Mononuclear cell (primary cell): ENCODE measurements around the gene MINK1. TPM values are rescaled to one million over a fixed set of nuclear protein-coding genes. Genes with fewer than 3 reads are reported as not detected.
"Not testable (repeated sequence)": the region's sequence is repeated elsewhere in the genome, so short reads cannot be mapped to it uniquely, and the experiment has no call there.

Source experiments
- H3K27me3 ChIP-seq: 2 replicates; pipeline ENCODE4 v1.6.0; 2011; ENCODE audit warnings: low read length, control low read depth; ENCODE audit not compliant: insufficient read depth
- H3K4me1 ChIP-seq: 2 replicates; pipeline ENCODE4 v1.5.1; 2011; ENCODE audit warnings: mild to moderate bottlenecking, low read length, control low read depth; ENCODE audit not compliant: insufficient read depth
- H3K4me3 ChIP-seq: 2 replicates; pipeline ENCODE4 v1.5.1; 2011; ENCODE audit warnings: mild to moderate bottlenecking, low read length, moderate library complexity
- H3K9me3 ChIP-seq: 2 replicates; pipeline ENCODE4 v1.5.1; 2011; ENCODE audit warnings: low read depth, mild to moderate bottlenecking, control low read depth, low read length
- total RNA-seq: library from RNA; depleted of rRNA; stranded (reverse); fragments of >200 nt; gene quantifications from one replicate; pipeline ENCODE4 v1.2.3, GENCODE V29; 2012

MINK1 gene
- total RNA-seq, 1 donor = 68.8 TPM

DNA sequence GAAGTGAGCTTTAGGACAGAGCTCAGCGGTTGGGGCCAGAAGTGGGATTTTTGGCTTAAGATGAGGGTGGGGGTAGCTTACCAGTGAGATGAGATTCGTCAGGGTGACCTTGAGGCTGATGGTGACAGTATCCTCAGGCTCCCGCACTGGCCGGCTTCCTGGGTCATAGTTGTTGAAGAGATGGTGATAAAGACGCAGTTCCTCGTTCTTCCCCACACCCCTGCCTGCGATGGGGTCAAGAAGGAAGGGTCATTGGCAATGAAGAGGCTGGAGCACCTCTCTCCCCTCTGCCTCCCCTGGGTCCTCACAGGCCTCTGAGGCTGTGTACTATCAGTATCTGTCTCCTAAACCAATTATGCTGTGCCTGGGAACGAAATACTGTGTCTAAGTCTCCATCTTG is 69.4 kb downstream of the MINK1 start:
- Histone ChIP-seq H3K4me3 (no peak overlapping the region), H3K4me1 (peaks cover 53% of the 10 kb centered on the region), H3K27me3 (peaks cover 7% of the 10 kb centered on the region)

DNA sequence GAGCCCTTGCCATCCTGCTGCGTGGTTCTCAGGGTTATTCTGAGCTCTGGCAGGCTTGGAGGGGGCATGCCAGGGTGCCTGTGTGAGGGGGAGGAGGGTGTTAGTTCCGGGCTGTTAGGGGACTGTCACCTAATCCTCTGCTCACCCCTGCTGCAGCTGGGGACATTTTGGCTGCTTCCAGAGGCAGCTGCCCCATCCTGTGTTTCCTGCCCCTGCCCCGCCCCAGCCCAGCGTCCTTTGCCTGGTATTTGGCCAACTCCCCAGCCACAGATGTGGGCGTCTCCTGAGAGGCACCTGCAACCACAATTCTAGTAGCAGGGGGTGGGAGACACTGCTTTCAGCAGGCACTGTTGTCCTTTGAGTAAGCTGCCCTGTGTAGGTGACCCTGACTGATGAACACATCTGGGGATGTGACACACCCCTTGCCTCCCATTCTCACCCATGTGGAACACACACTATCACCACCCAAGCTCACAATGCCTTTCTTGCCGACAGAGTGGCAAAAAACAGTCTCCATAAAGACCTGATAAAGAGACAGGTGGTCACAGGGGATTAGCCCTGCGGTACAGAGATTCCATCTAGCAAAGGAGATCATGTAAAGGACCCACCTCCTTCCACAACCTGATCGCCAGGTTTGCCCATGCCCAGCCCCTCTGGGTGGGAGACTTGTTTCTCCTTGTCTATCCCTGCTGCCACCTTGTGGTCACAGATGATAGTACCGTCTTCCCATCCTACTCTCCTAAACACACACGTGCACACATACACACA is 70.1 kb downstream of the MINK1 start, which contains the start of gene CHRNE:
CHRNE (minus strand) TSS at position 48 of the 768 bp plus-strand sequence; CDS start at position 13, 35 bp downstream.
- H3K9me3 ChIP-seq = no peaks in the 10 kb centered on the region
- H3K4me1 ChIP-seq = peaks cover 53% of the 10 kb centered on the region
- H3K4me3 ChIP-seq = no peak within 1 kb of the TSS
- H3K27me3 ChIP-seq = peaks cover 7% of the 10 kb centered on the region

More for the DNA sequence above, 69.4 kb downstream of the MINK1 start:
- H3K9me3 ChIP-seq = no peaks in the 10 kb centered on the region

DNA sequence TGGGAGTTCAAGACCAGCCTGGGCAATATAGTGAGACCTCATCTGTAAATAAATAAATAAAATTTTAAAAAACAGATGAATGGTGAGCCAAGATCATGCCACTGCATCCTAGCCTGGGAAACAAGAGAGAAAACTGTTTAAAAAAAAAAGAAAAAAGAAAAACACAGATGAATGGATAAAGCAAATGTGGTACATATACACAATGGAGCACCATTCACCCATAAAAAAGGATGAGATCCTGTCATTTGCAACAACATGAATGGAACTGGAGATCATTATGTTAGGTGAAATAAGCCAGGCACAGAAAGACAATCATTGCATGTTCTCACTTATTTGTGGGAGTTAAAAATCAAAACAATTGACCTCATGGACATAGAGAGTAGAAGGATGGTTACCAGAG is 73.5 kb downstream of the MINK1 start:
- peaks cover 33% of the 10 kb centered on the region for H3K4me1 ChIP-seq
- H3K9me3 ChIP-seq, H3K4me3 ChIP-seq, H3K27me3 ChIP-seq: not testable (repeated sequence)

DNA sequence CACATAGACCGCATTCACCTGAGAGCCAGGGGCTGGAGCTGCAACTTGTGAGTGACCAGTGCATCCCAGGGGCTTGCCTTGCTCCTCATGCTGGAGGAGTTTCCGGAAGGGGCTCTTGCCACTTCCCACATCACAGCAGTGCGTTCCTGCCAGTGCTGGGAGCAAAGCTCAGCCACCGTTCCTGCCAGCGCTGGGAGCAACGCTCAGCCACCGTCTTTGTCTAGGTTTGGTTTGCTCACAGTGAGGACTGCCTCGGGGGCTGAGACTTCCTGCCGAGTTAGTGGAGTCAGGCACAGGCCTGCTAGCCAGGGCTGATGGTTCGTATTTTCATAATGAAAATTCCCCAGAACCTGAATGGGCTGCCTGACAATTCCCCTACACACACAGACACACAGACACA is 75.2 kb downstream of the MINK1 start:
- Histone ChIP-seq H3K4me3 (no peak overlapping the region), H3K9me3 (no peaks in the 10 kb centered on the region), H3K27me3 (no peaks in the 10 kb centered on the region), H3K4me1 (peaks cover 16% of the 10 kb centered on the region)

DNA sequence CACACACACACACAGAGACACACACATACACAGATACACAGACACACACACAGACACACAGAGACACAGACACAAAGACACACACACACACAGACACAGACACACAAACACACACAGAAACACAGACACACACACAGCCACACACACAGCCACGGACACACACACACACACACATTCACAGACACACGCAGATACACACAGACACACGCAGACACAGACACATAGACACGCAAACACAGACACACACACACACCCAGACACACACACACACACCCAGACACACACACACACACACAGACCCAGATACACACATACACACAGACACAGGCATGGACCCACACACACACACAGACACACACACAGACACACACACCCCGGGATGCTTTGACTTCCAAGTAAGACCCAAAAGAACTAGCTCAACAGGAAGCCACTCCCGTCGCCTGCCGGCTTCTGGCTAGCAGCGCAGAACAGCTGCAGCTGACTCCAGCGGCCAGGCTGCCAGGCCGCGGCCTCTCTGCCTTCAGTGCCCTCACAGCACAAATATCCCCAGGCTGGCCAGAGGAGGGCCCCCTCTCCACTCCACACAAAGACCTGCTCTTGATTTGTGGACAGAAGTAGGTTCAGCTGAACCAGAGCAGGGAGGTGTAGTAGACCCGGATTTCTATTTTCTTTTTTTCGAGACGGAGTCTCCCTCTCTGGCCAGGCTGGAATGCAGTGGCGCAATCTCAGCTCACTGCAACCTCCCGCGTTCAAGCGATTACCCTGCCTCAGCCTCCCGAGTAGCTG is 75.8 kb downstream of the MINK1 start:
- Histone ChIP-seq H3K4me1 (peaks cover 11% of the 10 kb centered on the region), H3K9me3 (no peaks in the 10 kb centered on the region), H3K4me3 (no peak overlapping the region), H3K27me3 (no peaks in the 10 kb centered on the region)

DNA sequence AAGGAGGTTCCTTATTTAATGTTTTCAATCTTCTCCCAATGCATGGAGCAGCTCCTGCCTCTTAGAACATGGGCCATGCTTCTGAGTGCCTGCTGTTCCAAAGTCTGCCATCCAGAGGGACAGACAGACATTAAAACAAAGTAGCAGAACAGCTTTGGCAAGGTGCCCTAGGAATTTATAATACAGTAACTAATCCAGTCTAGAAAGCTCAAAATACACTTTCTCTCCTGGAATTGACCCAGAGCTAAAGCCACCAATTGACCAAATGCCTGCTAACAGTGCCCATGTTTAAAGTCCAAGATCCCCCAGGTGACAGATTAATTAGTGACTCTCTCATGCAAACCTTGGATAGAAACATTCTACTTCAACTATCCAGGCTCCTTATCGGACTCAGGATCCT is 80.9 kb downstream of the MINK1 start:
- Histone ChIP-seq H3K4me3 (no peak overlapping the region), H3K4me1 (peaks cover 5% of the 10 kb centered on the region), H3K27me3 (no peaks in the 10 kb centered on the region), H3K9me3 (no peaks in the 10 kb centered on the region)

DNA sequence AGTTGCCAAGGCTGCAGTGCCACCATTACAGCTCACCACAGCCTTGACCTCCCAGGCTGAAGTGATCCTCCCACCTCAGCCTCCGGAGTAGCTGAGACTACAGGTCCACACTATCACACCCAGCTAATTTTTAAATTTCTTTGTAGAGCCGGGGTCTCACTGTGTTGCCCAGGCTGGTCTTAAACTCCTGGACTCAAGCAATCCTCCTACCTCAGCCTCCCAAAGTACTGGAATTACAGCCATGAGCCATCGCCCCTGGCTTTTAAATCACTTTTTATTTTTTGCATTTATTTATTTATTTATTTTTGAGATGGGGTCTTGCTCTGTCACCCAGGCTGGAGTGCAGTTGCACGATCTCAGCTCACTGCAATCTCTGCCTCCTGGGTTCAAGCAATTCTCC is 81.4 kb downstream of the MINK1 start:
- not testable (repeated sequence) for H3K9me3 ChIP-seq, H3K4me3 ChIP-seq, H3K4me1 ChIP-seq, H3K27me3 ChIP-seq

DNA sequence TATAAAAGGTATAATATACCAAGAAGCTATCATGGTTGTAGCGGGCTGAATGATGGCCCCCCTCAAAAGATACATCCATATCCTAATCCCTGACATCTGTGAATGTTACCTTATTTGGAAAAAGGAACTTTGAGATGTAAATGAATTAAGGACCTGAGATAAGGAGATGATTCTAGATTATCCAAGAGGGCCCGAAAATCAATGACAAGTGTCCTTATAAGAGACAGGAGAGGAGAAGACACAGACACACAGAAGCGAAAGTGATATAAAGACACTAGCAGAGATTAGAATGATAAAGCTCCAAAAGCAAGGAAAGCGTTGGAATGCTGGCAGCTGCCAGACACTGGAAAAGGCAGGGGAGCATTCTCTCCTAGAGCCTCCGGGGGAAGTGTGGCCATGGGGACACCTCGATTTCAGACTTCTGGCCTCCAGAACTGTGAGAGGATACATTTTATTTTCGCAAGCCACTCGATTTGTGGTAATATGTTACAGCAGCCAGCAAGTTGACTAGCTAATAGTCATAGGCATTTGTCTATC is 86.4 kb downstream of the MINK1 start:
- Histone ChIP-seq H3K9me3 (no peaks in the 10 kb centered on the region), H3K4me1 (peaks cover 15% of the 10 kb centered on the region), H3K27me3 (no peaks in the 10 kb centered on the region), H3K4me3 (no peak overlapping the region)

DNA sequence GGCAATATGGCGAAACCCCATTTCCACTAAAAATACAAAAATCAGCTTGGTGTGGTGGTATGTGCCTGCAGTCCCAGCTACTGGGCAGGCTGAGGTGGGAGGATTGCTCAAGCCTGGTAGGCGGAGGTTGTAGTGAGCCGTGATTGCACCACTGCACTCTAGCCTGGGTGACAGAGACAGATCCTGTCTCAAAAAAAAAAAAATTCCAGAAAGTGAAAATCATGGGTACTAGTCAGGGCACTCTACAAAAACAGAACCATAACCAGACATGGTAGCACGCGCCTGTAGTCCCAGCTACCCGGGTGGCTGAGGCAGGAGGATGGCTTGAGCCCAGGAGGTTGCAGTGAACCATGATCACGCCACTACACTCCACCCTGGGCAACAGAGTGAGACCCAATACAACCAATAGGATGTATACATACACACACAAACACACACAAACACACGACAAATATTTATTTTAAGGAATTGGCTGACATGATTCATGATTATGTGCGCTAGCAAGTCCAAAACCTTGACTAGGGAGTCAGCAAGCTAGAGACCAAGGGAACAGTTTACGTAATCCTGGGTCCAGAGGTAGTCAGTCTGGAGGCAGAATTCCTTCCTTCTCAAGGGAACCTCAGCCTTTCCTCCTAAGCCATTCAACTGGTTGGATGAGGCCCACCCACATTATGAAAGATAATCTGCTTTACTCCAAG is 87.4 kb downstream of the MINK1 start:
- Histone ChIP-seq H3K27me3 (no peaks in the 10 kb centered on the region), H3K9me3 (no peaks in the 10 kb centered on the region), H3K4me3 (no peak overlapping the region), H3K4me1 (peaks cover 15% of the 10 kb centered on the region)

DNA sequence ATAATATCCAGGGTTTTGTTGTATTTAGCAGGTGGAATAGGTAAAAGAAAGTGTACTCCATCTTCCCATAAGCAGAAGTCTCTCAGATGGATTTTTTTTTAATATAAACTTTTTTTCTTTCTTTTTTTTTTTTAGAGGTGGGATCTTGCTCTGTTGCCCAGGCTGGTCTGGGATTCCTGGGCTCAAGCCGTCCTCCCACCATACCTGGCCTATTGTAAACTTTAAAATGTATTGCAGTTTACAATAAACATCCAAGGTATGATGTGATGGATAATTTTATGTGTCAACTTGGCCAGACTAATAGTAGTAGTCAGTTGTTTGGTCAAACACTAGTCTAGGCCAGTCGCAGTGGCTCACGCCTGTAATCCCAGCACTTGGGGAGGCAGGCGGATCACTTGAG is 88.2 kb downstream of the MINK1 start:
- no peaks in the 10 kb centered on the region for H3K27me3 ChIP-seq
- H3K9me3 ChIP-seq = no peaks in the 10 kb centered on the region
- peaks cover 15% of the 10 kb centered on the region for H3K4me1 ChIP-seq
- no peak overlapping the region for H3K4me3 ChIP-seq

DNA sequence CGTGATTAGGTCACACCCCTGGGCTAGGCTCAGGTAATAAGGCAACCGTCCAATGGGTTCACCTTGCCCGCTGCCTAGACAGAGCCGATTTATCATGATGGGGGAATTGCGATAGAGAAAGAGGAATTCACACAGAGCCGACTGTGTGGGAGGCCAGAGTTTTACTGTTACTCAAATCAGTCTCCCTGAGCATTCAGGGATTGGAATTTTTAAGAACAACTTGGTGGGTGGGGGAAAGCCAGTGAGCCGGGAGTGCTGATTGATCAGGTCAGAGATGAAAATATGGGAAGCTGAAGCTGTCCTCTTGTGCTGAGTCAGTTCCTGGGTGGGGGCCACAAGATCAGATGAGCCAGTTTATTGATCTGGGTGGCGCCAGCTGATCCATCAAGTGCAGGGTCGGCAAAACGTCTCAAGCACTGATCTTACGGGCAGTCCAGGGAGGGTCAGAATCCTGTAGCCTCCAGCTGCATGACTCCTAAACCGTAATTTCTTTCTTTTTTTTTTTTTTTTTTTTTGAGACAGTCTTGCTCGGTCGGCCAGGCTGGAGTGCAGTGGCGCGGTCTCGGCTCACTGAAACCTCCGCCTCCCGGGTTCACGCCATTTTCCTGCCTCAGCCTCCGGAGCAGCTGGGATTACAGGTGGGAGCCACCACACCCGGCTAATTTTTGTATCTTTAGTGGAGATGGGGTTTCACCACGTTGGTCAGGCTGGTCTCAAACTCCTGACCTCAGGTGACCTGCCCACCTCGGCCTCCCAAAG is 93.6 kb downstream of the MINK1 start:
- not testable (repeated sequence) for H3K9me3 ChIP-seq, H3K4me3 ChIP-seq, H3K27me3 ChIP-seq, H3K4me1 ChIP-seq

DNA sequence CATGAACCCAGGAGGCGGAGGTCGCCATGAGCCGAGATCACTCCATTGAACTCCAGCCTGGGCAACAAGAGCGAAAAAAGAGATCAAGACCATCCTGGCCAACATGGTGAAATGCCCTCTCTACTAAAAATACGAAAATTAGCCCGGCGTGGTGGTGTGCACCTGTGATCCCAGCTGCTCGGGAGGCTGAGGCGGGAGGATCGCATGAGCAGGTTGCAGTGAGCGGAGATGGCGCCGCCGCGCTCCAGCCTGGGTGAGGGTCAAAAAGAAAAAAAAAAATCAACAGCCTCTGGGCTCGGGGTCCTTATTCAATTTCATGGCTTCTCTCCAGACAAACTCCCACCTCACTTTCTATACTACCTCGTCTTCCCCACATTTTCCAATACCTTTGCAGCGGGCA is 95.7 kb downstream of the MINK1 start:
- H3K4me3 ChIP-seq = no peak overlapping the region
- H3K9me3 ChIP-seq = no peaks in the 10 kb centered on the region
- H3K27me3 ChIP-seq = no peaks in the 10 kb centered on the region

DNA sequence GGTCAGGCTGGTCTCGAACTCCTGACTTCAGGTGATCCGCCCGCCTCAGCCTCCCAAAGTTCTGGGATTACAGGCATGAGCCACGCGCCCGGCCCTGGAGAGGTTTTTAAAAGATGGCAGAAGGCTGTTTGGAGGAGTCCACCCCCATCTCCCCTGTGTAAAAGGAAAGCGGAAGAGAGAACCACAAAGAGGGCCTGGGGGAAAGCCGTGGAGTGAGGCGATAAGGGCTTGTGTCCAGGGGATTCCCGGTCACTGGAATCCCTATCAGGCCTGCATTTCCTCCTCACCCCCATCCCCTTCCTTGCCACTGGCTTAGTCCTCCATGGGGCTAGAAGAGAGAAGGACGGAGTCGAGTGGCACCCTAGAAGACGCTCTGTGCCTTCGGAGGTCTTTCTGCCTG is 98.8 kb downstream of the MINK1 start, which contains the start of gene GP1BA:
GP1BA (plus strand) TSS at position 315 of the 400 bp plus-strand sequence. CDS start 328 bp downstream, outside the sequence.
- H3K4me3 ChIP-seq = no peak within 1 kb of the TSS
- no peaks in the 10 kb centered on the region for H3K27me3 ChIP-seq
- peaks cover 15% of the 10 kb centered on the region for H3K4me1 ChIP-seq
- no peaks in the 10 kb centered on the region for H3K9me3 ChIP-seq

More for the DNA sequence above, 95.7 kb downstream of the MINK1 start:
- H3K4me1 ChIP-seq = peaks cover 5% of the 10 kb centered on the region

DNA sequence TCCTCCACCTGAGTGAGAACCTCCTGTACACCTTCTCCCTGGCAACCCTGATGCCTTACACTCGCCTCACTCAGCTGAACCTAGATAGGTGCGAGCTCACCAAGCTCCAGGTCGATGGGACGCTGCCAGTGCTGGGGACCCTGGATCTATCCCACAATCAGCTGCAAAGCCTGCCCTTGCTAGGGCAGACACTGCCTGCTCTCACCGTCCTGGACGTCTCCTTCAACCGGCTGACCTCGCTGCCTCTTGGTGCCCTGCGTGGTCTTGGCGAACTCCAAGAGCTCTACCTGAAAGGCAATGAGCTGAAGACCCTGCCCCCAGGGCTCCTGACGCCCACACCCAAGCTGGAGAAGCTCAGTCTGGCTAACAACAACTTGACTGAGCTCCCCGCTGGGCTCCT is 99.6 kb downstream of the MINK1 start:
- no peaks in the 10 kb centered on the region for H3K27me3 ChIP-seq
- H3K4me1 ChIP-seq = peaks cover 15% of the 10 kb centered on the region
- no peak overlapping the region for H3K4me3 ChIP-seq
- H3K9me3 ChIP-seq = no peaks in the 10 kb centered on the region
